ENCODE measurements around the gene ACTL7A. TPM values are rescaled to one million over a fixed set of nuclear protein-coding genes. Genes with fewer than 3 reads are reported as not detected.
"Not testable (repeated sequence)": the region's sequence is repeated elsewhere in the genome, so short reads cannot be mapped to it uniquely, and the experiment has no call there.

Gene ACTL7A
- total RNA-seq, 1 donor from 2014 or later, result not detected

- Mint-ChIP-seq H3K9me3 (ENCODE audit: unreplicated experiment) (peaks cover 2% of the 10 kb centered on the region), H3K4me3 (ENCODE audit: unreplicated experiment) (no peak overlapping the region), H3K27me3 (ENCODE audit: unreplicated experiment) (no peaks in the 10 kb centered on the region), H3K4me1 (ENCODE audit: low read depth, unreplicated experiment) (no peaks in the 10 kb centered on the region), H3K36me3 (ENCODE audit: unreplicated experiment) (no peaks in the 10 kb centered on the region), H3K27ac (ENCODE audit: unreplicated experiment) (no peak overlapping the region)
- no peak for TF ChIP-seq CTCF (IDR thresholded peaks at IDR 0.05; ENCODE audit: partially characterized antibody, unreplicated experiment)
- no peak for DNase-seq
Observed at GRCh38 chr9:108835831-108836230, 26.2 kb upstream of the ACTL7A start.

DNA sequence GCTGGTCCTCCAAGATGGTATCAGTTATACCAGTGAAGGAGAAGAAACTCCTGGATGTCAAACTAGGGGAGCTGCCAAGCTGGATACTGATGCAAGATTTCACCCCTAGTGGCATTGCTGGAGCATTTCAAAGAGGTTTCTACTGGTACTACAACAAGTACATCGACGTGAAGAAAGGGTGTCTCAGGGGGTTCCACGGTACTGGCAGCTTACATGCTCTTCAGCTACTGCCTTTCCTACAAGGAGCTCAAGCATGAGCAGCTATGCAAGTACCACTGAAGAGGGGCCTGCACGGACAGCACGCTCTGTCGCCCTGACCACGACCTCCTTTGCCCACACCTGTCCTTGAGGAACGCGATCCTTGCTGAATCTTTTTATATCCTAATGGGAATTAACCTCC, 25.7 kb upstream of the ACTL7A start:
- Mint-ChIP-seq H3K4me3 (ENCODE audit: unreplicated experiment) (no peak overlapping the region), H3K27ac (ENCODE audit: unreplicated experiment) (no peak overlapping the region), H3K4me1 (ENCODE audit: low read depth, unreplicated experiment) (no peaks in the 10 kb centered on the region), H3K36me3 (ENCODE audit: unreplicated experiment) (no peaks in the 10 kb centered on the region), H3K9me3 (ENCODE audit: unreplicated experiment) (peaks cover 2% of the 10 kb centered on the region), H3K27me3 (ENCODE audit: unreplicated experiment) (no peaks in the 10 kb centered on the region)
- DNase-seq, result no peak
- no peak for TF ChIP-seq CTCF (IDR thresholded peaks at IDR 0.05; ENCODE audit: partially characterized antibody, unreplicated experiment)

- Mint-ChIP-seq H3K4me1 (ENCODE audit: low read depth, unreplicated experiment) (no peaks in the 10 kb centered on the region), H3K27me3 (ENCODE audit: unreplicated experiment) (no peaks in the 10 kb centered on the region), H3K27ac (ENCODE audit: unreplicated experiment) (no peak overlapping the region)
Observed at GRCh38 chr9:108836781-108837180, 25.3 kb upstream of the ACTL7A start.

DNA sequence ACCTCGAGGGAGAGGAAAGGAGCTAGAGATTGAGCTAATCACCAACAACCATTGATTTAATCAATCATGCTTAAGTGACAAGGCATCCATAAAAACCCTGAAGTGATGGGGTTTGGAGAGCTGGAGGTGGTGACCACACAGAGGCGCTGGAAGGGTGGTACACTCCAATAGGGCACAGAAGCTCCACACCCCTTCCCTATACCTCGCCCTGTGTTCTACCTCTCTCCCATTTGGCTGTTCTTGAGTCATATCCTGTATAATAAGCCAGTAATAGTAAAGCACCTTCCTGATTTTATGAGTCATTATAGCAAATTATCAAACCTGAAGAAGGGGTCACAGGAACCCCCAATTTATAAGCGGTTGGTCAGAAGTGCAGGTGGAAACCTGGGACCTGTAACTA, 24.5 kb upstream of the ACTL7A start:
- no peaks in the 10 kb centered on the region for H3K4me1 Mint-ChIP-seq (ENCODE audit: low read depth, unreplicated experiment)
- no peaks in the 10 kb centered on the region for H3K36me3 Mint-ChIP-seq (ENCODE audit: unreplicated experiment)
- DNase-seq, result no peak
- H3K4me3 Mint-ChIP-seq (ENCODE audit: unreplicated experiment), result no peak overlapping the region
- H3K9me3 Mint-ChIP-seq (ENCODE audit: unreplicated experiment), result peaks cover 2% of the 10 kb centered on the region
- no peak for TF ChIP-seq CTCF (IDR thresholded peaks at IDR 0.05; ENCODE audit: partially characterized antibody, unreplicated experiment)
- no peak overlapping the region for H3K27ac Mint-ChIP-seq (ENCODE audit: unreplicated experiment)
- H3K27me3 Mint-ChIP-seq (ENCODE audit: unreplicated experiment), result no peaks in the 10 kb centered on the region

More at GRCh38 chr9:108836781-108837180, 25.3 kb upstream of the ACTL7A start:
- no peak for DNase-seq
- no peaks in the 10 kb centered on the region for H3K36me3 Mint-ChIP-seq (ENCODE audit: unreplicated experiment)
- no peak overlapping the region for H3K4me3 Mint-ChIP-seq (ENCODE audit: unreplicated experiment)
- TF ChIP-seq CTCF (IDR thresholded peaks at IDR 0.05; ENCODE audit: partially characterized antibody, unreplicated experiment), result no peak
- peaks cover 2% of the 10 kb centered on the region for H3K9me3 Mint-ChIP-seq (ENCODE audit: unreplicated experiment)

DNA sequence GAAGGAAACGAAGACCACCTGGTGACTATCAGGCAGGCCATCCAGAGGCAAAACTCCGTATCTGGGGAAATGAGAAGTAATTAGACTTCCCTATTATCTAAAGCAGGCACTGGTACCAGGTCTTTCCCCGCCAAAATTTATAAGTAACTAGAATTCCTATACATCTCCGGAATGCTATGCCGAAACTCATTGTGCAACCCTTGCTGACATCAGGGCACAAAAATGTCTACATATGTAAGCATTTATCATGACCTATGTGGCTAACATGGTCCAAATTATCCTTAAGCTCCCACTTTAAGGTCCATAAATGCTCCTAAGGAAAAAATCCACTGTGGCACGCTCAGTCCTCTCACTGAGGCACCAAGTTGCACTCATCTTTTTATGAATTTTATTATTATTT, 24.0 kb upstream of the ACTL7A start:
- no peak for DNase-seq
- H3K4me3 Mint-ChIP-seq (ENCODE audit: unreplicated experiment), result no peak overlapping the region
- no peaks in the 10 kb centered on the region for H3K36me3 Mint-ChIP-seq (ENCODE audit: unreplicated experiment)
- peaks cover 2% of the 10 kb centered on the region for H3K9me3 Mint-ChIP-seq (ENCODE audit: unreplicated experiment)
- no peak for TF ChIP-seq CTCF (IDR thresholded peaks at IDR 0.05; ENCODE audit: partially characterized antibody, unreplicated experiment)
- no peaks in the 10 kb centered on the region for H3K4me1 Mint-ChIP-seq (ENCODE audit: low read depth, unreplicated experiment)
- H3K27me3 Mint-ChIP-seq (ENCODE audit: unreplicated experiment), result no peaks in the 10 kb centered on the region
- no peak overlapping the region for H3K27ac Mint-ChIP-seq (ENCODE audit: unreplicated experiment)

DNA sequence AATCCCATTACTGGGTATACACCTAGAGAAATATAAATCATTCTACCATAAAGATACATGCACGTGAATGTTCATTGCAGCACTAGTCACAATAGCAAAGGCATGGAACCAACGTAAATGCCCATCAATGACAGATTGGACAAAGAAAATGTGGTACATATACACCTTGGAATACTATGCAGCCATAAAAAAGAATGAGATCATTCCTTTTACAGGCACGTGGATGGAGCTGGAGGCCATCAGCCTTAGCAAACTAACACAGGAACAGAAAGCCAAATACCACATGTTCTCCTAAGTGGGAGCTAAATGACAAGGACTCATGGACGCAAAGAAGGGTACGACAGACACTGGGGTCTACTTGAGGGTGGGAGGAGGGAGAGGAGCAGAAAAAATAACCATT, 22.5 kb upstream of the ACTL7A start:
- H3K36me3 Mint-ChIP-seq (ENCODE audit: unreplicated experiment); H3K9me3 Mint-ChIP-seq (ENCODE audit: unreplicated experiment); H3K27ac Mint-ChIP-seq (ENCODE audit: unreplicated experiment); H3K4me1 Mint-ChIP-seq (ENCODE audit: low read depth, unreplicated experiment); H3K27me3 Mint-ChIP-seq (ENCODE audit: unreplicated experiment); H3K4me3 Mint-ChIP-seq (ENCODE audit: unreplicated experiment); DNase-seq: not testable (repeated sequence)

Data from glutamatergic neuron (in vitro differentiated cells).